Erythroblast (primary cell): ENCODE results near the gene LRCOL1.

Experiments
- GATA1 ChIP-seq: IDR thresholded peaks from 2 replicates; pipeline ENCODE4 v1.6.1; 2011; ENCODE audit warnings: low read depth, mild to moderate bottlenecking, control low read depth, low read length, moderate library complexity
- POLR2A ChIP-seq: IDR thresholded peaks from 2 replicates; pipeline ENCODE4 v1.6.1; 2011; ENCODE audit warnings: mild to moderate bottlenecking, low read length

- TF ChIP-seq POLR2A (no peak), GATA1 (no peak)
These were observed 14.7 kb upstream of the LRCOL1 start for GRCh38 chr12:132624910-132625630.
